HepG2 (cell line): ENCODE measurements around the gene TIMP3. TPM values are rescaled to one million over a fixed set of nuclear protein-coding genes. Genes with fewer than 3 reads are reported as not detected.

Source experiments
- ATF7-NPFF ChIP-seq: sonication (generic); formaldehyde crosslinking; IDR thresholded peaks from 2 replicates; pipeline ENCODE4 v1.8.1; 2023; ENCODE audit warnings: mild to moderate bottlenecking, low read depth, missing genetic modification reagents, moderate library complexity
- BCL6 ChIP-seq: IDR thresholded peaks from 2 replicates; pipeline ENCODE4 v1.6.1; 2016; ENCODE audit warnings: missing genetic modification reagents, missing compliant biosample characterization
- BRF2 ChIP-seq: sonication (generic); formaldehyde crosslinking; IDR thresholded peaks from 2 replicates; pipeline ENCODE4 v1.8.1; 2022; ENCODE audit warnings: mild to moderate bottlenecking, missing genetic modification reagents
- CREB1 ChIP-seq, 2 experiments: fragments of 450-650 bp in 1 of 2; IDR thresholded peaks; 2 replicates each; pipeline ENCODE4 v1.6.1; 2016 to 2017; ENCODE audit warnings: control low read depth in 1 of 2, mild to moderate bottlenecking in 1 of 2, missing compliant biosample characterization in 1 of 2, missing genetic modification characterization in 1 of 2
- FOSL2 ChIP-seq: sonication (generic); formaldehyde crosslinking; IDR thresholded peaks from 2 replicates; pipeline ENCODE4 v1.4.0; 2020; ENCODE audit warnings: missing genetic modification reagents
- HIC2 ChIP-seq: sonication (generic); formaldehyde crosslinking; IDR thresholded peaks from 2 replicates; pipeline ENCODE4 v1.9.0; 2022; ENCODE audit warnings: low read depth, missing genetic modification reagents
- HNF1A ChIP-seq, 2 experiments: sonication (generic) in 1 of 2; formaldehyde crosslinking in 1 of 2; IDR thresholded peaks; 2 replicates each; pipeline versions ENCODE4 v1.4.0 to v1.6.1; 2016 to 2020; ENCODE audit warnings: borderline replicate concordance in 1 of 2, low read depth in 1 of 2, mild to moderate bottlenecking in 1 of 2, missing genetic modification reagents in 1 of 2
- HOXD1 ChIP-seq: sonication (generic); formaldehyde crosslinking; IDR thresholded peaks from 2 replicates; pipeline ENCODE4 v1.5.0; 2020; ENCODE audit warnings: missing genetic modification reagents
- KLF13 ChIP-seq: sonication (generic); formaldehyde crosslinking; IDR thresholded peaks from 2 replicates; pipeline ENCODE4 v1.4.0; 2020; ENCODE audit warnings: mild to moderate bottlenecking, missing genetic modification reagents
- NCOA2 ChIP-seq: sonication (generic); formaldehyde crosslinking; IDR thresholded peaks from 2 replicates; pipeline ENCODE4 v1.8.0; 2022; ENCODE audit warnings: inconsistent platforms
- PHB2 ChIP-seq: fragments of 450-650 bp; IDR thresholded peaks from 2 replicates; pipeline ENCODE4 v1.6.1; 2018; ENCODE audit not compliant: partially characterized antibody
- PPARG ChIP-seq: conservative IDR thresholded peaks from 2 replicates; pipeline ENCODE4 v1.6.1; 2016; ENCODE audit warnings: missing biosample characterization, missing genetic modification reagents
- RFX5 ChIP-seq: IDR thresholded peaks from 2 replicates; pipeline ENCODE4 v1.6.1; 2011; ENCODE audit warnings: low read depth, low read length, improper control_type of control experiment
- SAP130 ChIP-seq: IDR thresholded peaks from 2 replicates; pipeline ENCODE4 v1.6.1; 2016; ENCODE audit warnings: low read depth
- SP1 ChIP-seq, 2 experiments: fragments of 450-650 bp in 1 of 2; sonication (generic) in 1 of 2; formaldehyde crosslinking in 1 of 2; IDR thresholded peaks; 2 replicates each; pipeline versions ENCODE4 v1.4.0 to v1.6.1; 2016 to 2020; ENCODE audit warnings: missing genetic modification reagents in 1 of 2
- TCF7L2 ChIP-seq: IDR thresholded peaks from 2 replicates; pipeline ENCODE4 v1.6.1; 2011; ENCODE audit warnings: mild to moderate bottlenecking, low read depth, low read length, moderate library complexity
- ZBTB44 ChIP-seq: sonication (generic); formaldehyde crosslinking; IDR thresholded peaks from 2 replicates; pipeline ENCODE4 v1.4.0; 2020; ENCODE audit warnings: missing genetic modification reagents
- ZFP82 ChIP-seq: sonication (generic); formaldehyde crosslinking; IDR thresholded peaks from 2 replicates; pipeline ENCODE4 v1.5.1; 2020; ENCODE audit warnings: mild to moderate bottlenecking, missing genetic modification reagents, borderline replicate concordance
- ZNF12 ChIP-seq: sonication (generic); formaldehyde crosslinking; IDR thresholded peaks from 2 replicates; pipeline ENCODE4 v1.5.0; 2020; ENCODE audit warnings: missing genetic modification reagents
- ZNF354B ChIP-seq: sonication (generic); formaldehyde crosslinking; IDR thresholded peaks from 2 replicates; pipeline ENCODE4 v1.8.0; 2022; ENCODE audit warnings: mild to moderate bottlenecking, missing genetic modification reagents
- ZNF614 ChIP-seq: IDR thresholded peaks from 2 replicates; pipeline ENCODE4 v1.6.1; 2018; ENCODE audit warnings: missing biosample characterization, missing genetic modification reagents, inconsistent platforms, borderline replicate concordance
- polyA plus RNA-seq, 8 experiments: library from polyadenylated mRNA; depleted of rRNA in 3 of 8; stranded (reverse) in 7 of 8; unstranded in 1 of 8; fragments of >200 nt; fragmentation: Illumina TruSeq in 4 of 8; extraction: Trizol in 4 of 8; gene quantifications; 2 replicates each; pipeline versions ENCODE4 v1.2.1 to v1.2.3, GENCODE V29; 2011 to 2016; ENCODE audit warnings: low read depth in 4 of 8, missing spikeins in 1 of 8, mixed read lengths in 1 of 8; ENCODE audit not compliant: insufficient read depth in 1 of 8
- total RNA-seq, 5 experiments: library from RNA; depleted of rRNA; stranded (reverse); fragments of >200 nt; fragmentation: Illumina TruSeq; extraction: Trizol; gene quantifications; 2 replicates each; pipeline ENCODE4 v1.2.3, GENCODE V29; 2016; ENCODE audit warnings: low read depth in 1 of 5

TIMP3 gene
- total and polyA plus RNA-seq, 2 of the 13 experiments (the other 11 are each of a cell fraction or from before 2014, with no cell fraction given), result 57.3 to 86.6 TPM

GRCh38 chr22:32794449-32795213 is 6.9 kb upstream of the TIMP3 start (continued):
- TF ChIP-seq ZNF614 (CRISPR knock-in tag), result peak; percentile 58; the same call in 1 of the 2 replicates
- no peak for TF ChIP-seq ATF7-NPFF
- TF ChIP-seq SAP130, result peak; percentile 36
- TF ChIP-seq ZNF12 (CRISPR knock-in tag), result no peak
- no peak for TF ChIP-seq HOXD1 (CRISPR knock-in tag)
- TF ChIP-seq BCL6, result peak; percentile 61
- TF ChIP-seq CREB1 (IDR thresholded peaks at IDR 0.05), result no peak
- TF ChIP-seq CREB1 (CRISPR knock-in tag; IDR thresholded peaks at IDR 0.05), result peak; percentile 51; the same call in 1 of the 2 replicates
- TF ChIP-seq TCF7L2, result no peak
- TF ChIP-seq HNF1A (IDR thresholded peaks at IDR 0.05; ENCODE audit: low read depth), result peak; percentile 42; the same call in 1 of the 2 replicates
- TF ChIP-seq HNF1A (CRISPR knock-in tag; IDR thresholded peaks at IDR 0.05; ENCODE audit: borderline replicate concordance), result 0 out of 2 replicates have a peak, but pooled peaks have one; percentile 48
- TF ChIP-seq KLF13 (CRISPR knock-in tag), result no peak
- peak; percentile 45; the same call in 1 of the 2 replicates for TF ChIP-seq PPARG (CRISPR knock-in tag)
- TF ChIP-seq RFX5, result no peak
- TF ChIP-seq HIC2 (CRISPR knock-in tag), result no peak
- no peak for TF ChIP-seq SP1 (IDR thresholded peaks at IDR 0.05)
- no peak for TF ChIP-seq SP1 (CRISPR knock-in tag; IDR thresholded peaks at IDR 0.05)
- TF ChIP-seq ZBTB44, result no peak
- TF ChIP-seq ZFP82 (CRISPR knock-in tag), result no peak
- TF ChIP-seq BRF2, result no peak
- TF ChIP-seq NCOA2, result peak; percentile 72; the same call in 1 of the 2 replicates
- no peak for TF ChIP-seq PHB2
- TF ChIP-seq FOSL2 (CRISPR knock-in tag), result peak; percentile 48; the same call in 1 of the 2 replicates
- no peak for TF ChIP-seq ZNF354B (CRISPR knock-in tag)
